ENCODE results near the gene MGAT5.

Gene MGAT5

GRCh38 chr2:134425724-134426496, 172.0 kb downstream of the MGAT5 start:
- Histone ChIP-seq H3K4me1 (ENCODE audit: control insufficient read depth, insufficient read depth, low read length) (peaks cover 4% of the 10 kb centered on the region; the same call in 1 of the 2 replicates), H3K36me3 (ENCODE audit: control insufficient read depth, insufficient read depth, low read length) (peaks cover 8% of the 10 kb centered on the region; the same call in 1 of the 2 replicates), H3K9me3 (ENCODE audit: control insufficient read depth, insufficient read depth, low read depth, low read length) (no peaks in the 10 kb centered on the region), H3K4me3 (ENCODE audit: low read depth, low read length) (no peak overlapping the region), H3K27ac (ENCODE audit: low read depth, low read length) (no peak overlapping the region), H3K27me3 (ENCODE audit: control insufficient read depth, insufficient read depth, low read length) (peaks cover 11% of the 10 kb centered on the region; the same call in 1 of the 2 replicates), H3K9ac (ENCODE audit: low read length) (no peak overlapping the region)

- H3K4me3 ChIP-seq (ENCODE audit: low read depth, low read length), result no peak overlapping the region
- H3K9me3 ChIP-seq (ENCODE audit: control insufficient read depth, insufficient read depth, low read depth, low read length), result no peaks in the 10 kb centered on the region
- no peak overlapping the region for H3K27ac ChIP-seq (ENCODE audit: low read depth, low read length)
- H3K36me3 ChIP-seq (ENCODE audit: control insufficient read depth, insufficient read depth, low read length), result peaks cover 8% of the 10 kb centered on the region; the same call in 1 of the 2 replicates
- H3K27me3 ChIP-seq (ENCODE audit: control insufficient read depth, insufficient read depth, low read length), result peaks cover 15% of the 10 kb centered on the region; the same call in 1 of the 2 replicates
- H3K4me1 ChIP-seq (ENCODE audit: control insufficient read depth, insufficient read depth, low read length), result peaks cover 12% of the 10 kb centered on the region
- H3K9ac ChIP-seq (ENCODE audit: low read length), result no peak overlapping the region
Measured at GRCh38 chr2:134426721-134427120, 172.8 kb downstream of the MGAT5 start.

GRCh38 chr2:134429886-134430285, 176.0 kb downstream of the MGAT5 start:
- Histone ChIP-seq H3K9ac (ENCODE audit: low read length) (no peak overlapping the region), H3K36me3 (ENCODE audit: control insufficient read depth, insufficient read depth, low read length) (no peaks in the 10 kb centered on the region), H3K27ac (ENCODE audit: low read depth, low read length) (no peak overlapping the region), H3K9me3 (ENCODE audit: control insufficient read depth, insufficient read depth, low read depth, low read length) (no peaks in the 10 kb centered on the region), H3K4me1 (ENCODE audit: control insufficient read depth, insufficient read depth, low read length) (peaks cover 29% of the 10 kb centered on the region), H3K27me3 (ENCODE audit: control insufficient read depth, insufficient read depth, low read length) (peaks cover 15% of the 10 kb centered on the region; the same call in 1 of the 2 replicates), H3K4me3 (ENCODE audit: low read depth, low read length) (no peak overlapping the region)

GRCh38 chr2:134431838-134432434, 178.1 kb downstream of the MGAT5 start:
- H3K36me3 ChIP-seq (ENCODE audit: control insufficient read depth, insufficient read depth, low read length), result 0 out of 2 replicates have a peak, but pooled peaks cover 2% of the 10 kb centered on the region

GRCh38 chr2:134432435-134432883, 178.6 kb downstream of the MGAT5 start:
- no peak overlapping the region; the same call in 1 of the 2 replicates for H3K27ac ChIP-seq (ENCODE audit: low read depth, low read length)

More at GRCh38 chr2:134431838-134432434, 178.1 kb downstream of the MGAT5 start:
- Histone ChIP-seq H3K4me1 (ENCODE audit: control insufficient read depth, insufficient read depth, low read length) (peaks cover 29% of the 10 kb centered on the region), H3K9ac (ENCODE audit: low read length) (peak overlapping the region; percentile 1), H3K9me3 (ENCODE audit: control insufficient read depth, insufficient read depth, low read depth, low read length) (no peaks in the 10 kb centered on the region), H3K4me3 (ENCODE audit: low read depth, low read length) (no peak overlapping the region), H3K27me3 (ENCODE audit: control insufficient read depth, insufficient read depth, low read length) (peaks cover 15% of the 10 kb centered on the region; the same call in 1 of the 2 replicates), H3K27ac (ENCODE audit: low read depth, low read length) (no peak overlapping the region; the same call in 1 of the 2 replicates)

GRCh38 chr2:134433469-134433868, 179.6 kb downstream of the MGAT5 start:
- no peak overlapping the region for H3K27ac ChIP-seq (ENCODE audit: low read depth, low read length)
- no peak overlapping the region for H3K9ac ChIP-seq (ENCODE audit: low read length)

More at GRCh38 chr2:134432435-134432883, 178.6 kb downstream of the MGAT5 start:
- H3K9ac ChIP-seq (ENCODE audit: low read length), result no peak overlapping the region
- H3K36me3 ChIP-seq (ENCODE audit: control insufficient read depth, insufficient read depth, low read length), result peaks cover 5% of the 10 kb centered on the region; the same call in 1 of the 2 replicates
- no peaks in the 10 kb centered on the region for H3K9me3 ChIP-seq (ENCODE audit: control insufficient read depth, insufficient read depth, low read depth, low read length)
- no peak overlapping the region for H3K4me3 ChIP-seq (ENCODE audit: low read depth, low read length)
- H3K4me1 ChIP-seq (ENCODE audit: control insufficient read depth, insufficient read depth, low read length), result peaks cover 29% of the 10 kb centered on the region
- peaks cover 15% of the 10 kb centered on the region; the same call in 1 of the 2 replicates for H3K27me3 ChIP-seq (ENCODE audit: control insufficient read depth, insufficient read depth, low read length)

GRCh38 chr2:134433979-134434378, 180.1 kb downstream of the MGAT5 start:
- no peak overlapping the region for H3K9ac ChIP-seq (ENCODE audit: low read length)
- H3K27me3 ChIP-seq (ENCODE audit: control insufficient read depth, insufficient read depth, low read length), result peaks cover 15% of the 10 kb centered on the region; the same call in 1 of the 2 replicates
- peaks cover 7% of the 10 kb centered on the region; the same call in 1 of the 2 replicates for H3K36me3 ChIP-seq (ENCODE audit: control insufficient read depth, insufficient read depth, low read length)
- H3K4me3 ChIP-seq (ENCODE audit: low read depth, low read length), result no peak overlapping the region
- H3K4me1 ChIP-seq (ENCODE audit: control insufficient read depth, insufficient read depth, low read length), result peaks cover 29% of the 10 kb centered on the region
- H3K27ac ChIP-seq (ENCODE audit: low read depth, low read length), result no peak overlapping the region
- no peaks in the 10 kb centered on the region for H3K9me3 ChIP-seq (ENCODE audit: control insufficient read depth, insufficient read depth, low read depth, low read length)

More at GRCh38 chr2:134433469-134433868, 179.6 kb downstream of the MGAT5 start:
- H3K9me3 ChIP-seq (ENCODE audit: control insufficient read depth, insufficient read depth, low read depth, low read length), result no peaks in the 10 kb centered on the region
- H3K27me3 ChIP-seq (ENCODE audit: control insufficient read depth, insufficient read depth, low read length), result peaks cover 15% of the 10 kb centered on the region; the same call in 1 of the 2 replicates
- peaks cover 29% of the 10 kb centered on the region for H3K4me1 ChIP-seq (ENCODE audit: control insufficient read depth, insufficient read depth, low read length)
- H3K4me3 ChIP-seq (ENCODE audit: low read depth, low read length), result no peak overlapping the region
- H3K36me3 ChIP-seq (ENCODE audit: control insufficient read depth, insufficient read depth, low read length), result peaks cover 6% of the 10 kb centered on the region; the same call in 1 of the 2 replicates

GRCh38 chr2:134435505-134435904, 181.6 kb downstream of the MGAT5 start:
- Histone ChIP-seq H3K36me3 (ENCODE audit: control insufficient read depth, insufficient read depth, low read length) (peaks cover 7% of the 10 kb centered on the region; the same call in 1 of the 2 replicates), H3K27me3 (ENCODE audit: control insufficient read depth, insufficient read depth, low read length) (peaks cover 8% of the 10 kb centered on the region; the same call in 1 of the 2 replicates), H3K4me3 (ENCODE audit: low read depth, low read length) (no peak overlapping the region), H3K9me3 (ENCODE audit: control insufficient read depth, insufficient read depth, low read depth, low read length) (no peaks in the 10 kb centered on the region), H3K27ac (ENCODE audit: low read depth, low read length) (no peak overlapping the region), H3K9ac (ENCODE audit: low read length) (no peak overlapping the region), H3K4me1 (ENCODE audit: control insufficient read depth, insufficient read depth, low read length) (peaks cover 29% of the 10 kb centered on the region)

GRCh38 chr2:134435936-134436335, 182.1 kb downstream of the MGAT5 start:
- Histone ChIP-seq H3K9me3 (ENCODE audit: control insufficient read depth, insufficient read depth, low read depth, low read length) (no peaks in the 10 kb centered on the region), H3K36me3 (ENCODE audit: control insufficient read depth, insufficient read depth, low read length) (peaks cover 7% of the 10 kb centered on the region; the same call in 1 of the 2 replicates), H3K27ac (ENCODE audit: low read depth, low read length) (no peak overlapping the region), H3K4me3 (ENCODE audit: low read depth, low read length) (no peak overlapping the region), H3K4me1 (ENCODE audit: control insufficient read depth, insufficient read depth, low read length) (peaks cover 25% of the 10 kb centered on the region), H3K27me3 (ENCODE audit: control insufficient read depth, insufficient read depth, low read length) (peaks cover 3% of the 10 kb centered on the region; the same call in 1 of the 2 replicates), H3K9ac (ENCODE audit: low read length) (no peak overlapping the region)

GRCh38 chr2:134436706-134437105, 182.8 kb downstream of the MGAT5 start:
- H3K9me3 ChIP-seq (ENCODE audit: control insufficient read depth, insufficient read depth, low read depth, low read length), result no peaks in the 10 kb centered on the region
- no peaks in the 10 kb centered on the region for H3K27me3 ChIP-seq (ENCODE audit: control insufficient read depth, insufficient read depth, low read length)
- H3K4me3 ChIP-seq (ENCODE audit: low read depth, low read length), result no peak overlapping the region
- no peak overlapping the region for H3K9ac ChIP-seq (ENCODE audit: low read length)
- H3K4me1 ChIP-seq (ENCODE audit: control insufficient read depth, insufficient read depth, low read length), result peaks cover 17% of the 10 kb centered on the region
- no peak overlapping the region for H3K27ac ChIP-seq (ENCODE audit: low read depth, low read length)
- H3K36me3 ChIP-seq (ENCODE audit: control insufficient read depth, insufficient read depth, low read length), result peaks cover 11% of the 10 kb centered on the region; the same call in 1 of the 2 replicates
